ENCODE results near the gene SH3YL1. TPM values are rescaled to one million over a fixed set of nuclear protein-coding genes. Genes with fewer than 3 reads are reported as not detected.
"Not testable (repeated sequence)": the region's sequence is repeated elsewhere in the genome, so short reads cannot be mapped to it uniquely, and the experiment has no call there.

Gene SH3YL1
- total and polyA plus RNA-seq, 2 donors from 2014 or later = 57.3 to 111 TPM

GRCh38 chr2:175161-175786 is 88.6 kb downstream of the SH3YL1 start:
- no peaks in the 10 kb centered on the region for H3K27me3 ChIP-seq (ENCODE audit: control insufficient read depth, insufficient read depth, low read length)
- H3K9me3 ChIP-seq (ENCODE audit: control insufficient read depth in 2 of 3, insufficient read depth in 1 of 3, low read length in 3 of 3) = no peaks in the 10 kb centered on the region
- H3K9ac ChIP-seq (ENCODE audit: low read length in 3 of 3) = no peak overlapping the region
- H3K36me3 ChIP-seq (ENCODE audit: control insufficient read depth in 2 of 3, insufficient read depth in 3 of 3, low read length in 3 of 3) = no peaks in the 10 kb centered on the region
- no peak overlapping the region for H3K4me3 ChIP-seq (ENCODE audit: low read length in 3 of 3)
- H3K4me1 ChIP-seq (ENCODE audit: control insufficient read depth in 2 of 3, insufficient read depth in 2 of 3, low read depth in 1 of 3, low read length in 3 of 3) = no peaks in the 10 kb centered on the region
- TF ChIP-seq CTCF (IDR thresholded peaks at IDR 0.05; ENCODE audit: borderline replicate concordance, extremely low read depth, insufficient read depth) = no peak
- FAIRE-seq = no peak
- DNase-seq = peak in 3 of 5 donors; percentile 66 to 89 (median 89)
- intact Hi-C loops (cut with DNase I) = no loop called here
- no peak overlapping the region for H3K27ac ChIP-seq (ENCODE audit: low read depth in 2 of 2, low read length in 2 of 2)

GRCh38 chr2:172120-172519 is 91.7 kb downstream of the SH3YL1 start:
- H3K9ac ChIP-seq (ENCODE audit: low read length in 3 of 3); FAIRE-seq; H3K36me3 ChIP-seq (ENCODE audit: control insufficient read depth in 2 of 3, insufficient read depth in 3 of 3, low read length in 3 of 3); H3K27ac ChIP-seq (ENCODE audit: low read depth in 2 of 2, low read length in 2 of 2); H3K9me3 ChIP-seq (ENCODE audit: control insufficient read depth in 2 of 3, insufficient read depth in 1 of 3, low read length in 3 of 3); H3K27me3 ChIP-seq (ENCODE audit: control insufficient read depth, insufficient read depth, low read length); intact Hi-C loops (cut with DNase I); H3K4me1 ChIP-seq (ENCODE audit: control insufficient read depth in 2 of 3, insufficient read depth in 2 of 3, low read depth in 1 of 3, low read length in 3 of 3); H3K4me3 ChIP-seq (ENCODE audit: low read length in 3 of 3): not testable (repeated sequence)
- DNase-seq = peak in 1 of 5 donors; percentile 49

DNA sequence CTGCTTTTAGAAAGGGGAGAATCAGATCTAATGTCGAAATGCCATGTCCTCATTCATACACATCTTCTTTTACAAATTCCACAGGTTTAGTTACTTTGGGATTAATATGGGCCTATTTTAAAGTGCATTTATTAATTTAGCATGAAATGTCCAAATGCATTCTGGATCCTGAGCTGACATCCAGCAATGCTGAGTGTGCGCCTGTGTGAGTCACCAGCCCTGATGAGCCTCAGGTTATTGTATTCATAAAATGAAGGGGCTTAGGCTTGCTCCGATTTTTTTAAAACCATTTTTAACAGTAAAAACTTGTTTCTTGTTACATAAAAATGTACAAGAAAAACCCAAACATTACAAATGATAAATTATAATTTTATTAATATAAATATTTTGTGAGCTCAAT is 94.1 kb downstream of the SH3YL1 start:
- intact Hi-C loops (cut with DNase I) = no loop called here
- TF ChIP-seq CTCF (IDR thresholded peaks at IDR 0.05; ENCODE audit: borderline replicate concordance, extremely low read depth, insufficient read depth) = no peak
- Histone ChIP-seq H3K9ac (ENCODE audit: low read length in 3 of 3) (no peak overlapping the region), H3K27ac (ENCODE audit: low read depth in 2 of 2, low read length in 2 of 2) (no peak overlapping the region), H3K9me3 (ENCODE audit: control insufficient read depth in 2 of 3, insufficient read depth in 1 of 3, low read length in 3 of 3) (no peaks in the 10 kb centered on the region), H3K4me1 (ENCODE audit: control insufficient read depth in 2 of 3, insufficient read depth in 2 of 3, low read depth in 1 of 3, low read length in 3 of 3) (no peaks in the 10 kb centered on the region), H3K4me3 (ENCODE audit: low read length in 3 of 3) (no peak overlapping the region), H3K36me3 (ENCODE audit: control insufficient read depth in 2 of 3, insufficient read depth in 3 of 3, low read length in 3 of 3) (no peaks in the 10 kb centered on the region), H3K27me3 (ENCODE audit: control insufficient read depth, insufficient read depth, low read length) (peaks cover 2% of the 10 kb centered on the region)
- FAIRE-seq (no peak), DNase-seq (no peak)

Other genes starting within 250 kb of the SH3YL1 start
- gene FAM110C, start 217.5 kb downstream of the SH3YL1 start, total RNA-seq = 48.7 TPM
- 8.3 TPM for gene FAM110C, start 217.5 kb downstream of the SH3YL1 start, polyA plus RNA-seq (ENCODE audit: insufficient read depth, low read depth, low replicate concordance)
- gene ACP1, start 915 bp upstream of the SH3YL1 start, total RNA-seq = 75.1 TPM
- gene ACP1, start 915 bp upstream of the SH3YL1 start, polyA plus RNA-seq (ENCODE audit: insufficient read depth, low read depth, low replicate concordance) = 122 TPM
- gene ALKAL2, start 24.1 kb upstream of the SH3YL1 start, total RNA-seq = 18.2 TPM
- 8.0 TPM for gene ALKAL2, start 24.1 kb upstream of the SH3YL1 start, polyA plus RNA-seq (ENCODE audit: insufficient read depth, low read depth, low replicate concordance)

All from kidney (tissue), 14 donors.